ENCODE data around the gene PAPOLA. TPM values are rescaled to one million over a fixed set of nuclear protein-coding genes. Genes with fewer than 3 reads are reported as not detected.
A peak's percentile ranks its signal among the peaks of the same experiment; 100 is the strongest.

PAPOLA gene
- total and polyA plus RNA-seq, 2 donors (not counting 1 experiment from before 2014, with no cell fraction given): 104 to 324 TPM

DNA sequence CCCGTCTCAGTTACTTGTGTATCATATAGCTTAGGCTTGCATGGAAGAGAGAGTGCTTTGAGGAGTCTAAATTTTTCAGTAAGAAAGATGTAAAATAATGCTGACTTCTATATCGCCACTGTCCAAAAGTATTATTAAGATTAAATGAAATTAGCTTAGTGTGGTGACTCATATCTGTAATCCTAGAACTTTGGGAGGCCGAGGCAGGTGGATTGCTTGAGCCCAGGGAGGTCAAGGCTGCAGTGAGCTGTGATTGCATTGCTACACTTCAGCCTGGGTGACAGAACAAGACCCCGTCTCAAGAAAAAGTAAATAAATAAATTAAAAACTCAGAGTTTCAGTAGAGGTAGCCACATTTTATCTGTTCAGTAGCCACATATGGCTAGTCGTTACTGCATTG lies 23.3 kb downstream of the PAPOLA start:
- ATAC-seq (ENCODE audit: low read depth): no peak
- H3K36me3 ChIP-seq (replicated peaks in 1 of 2; ENCODE audit: control extremely low read depth in 1 of 2, control insufficient read depth in 1 of 2, extremely low read depth in 1 of 2, insufficient read depth in 2 of 2, low read length in 1 of 2): peaks cover 17 to 72% of the 10 kb centered on the region in 2 experiments
- no peak overlapping the region for H2AFZ ChIP-seq (ENCODE audit: insufficient read depth, low read depth, low read length, poor library complexity, severe bottlenecking)
- no peak overlapping the region for H3K9ac ChIP-seq (ENCODE audit: low read length)
- H4K20me1 ChIP-seq (ENCODE audit: control insufficient read depth, insufficient read depth, low read length, poor library complexity, severe bottlenecking): peaks cover 62% of the 10 kb centered on the region
- no peak overlapping the region for H3K4me3 ChIP-seq (ENCODE audit: control extremely low read depth in 1 of 5, extremely low read depth in 1 of 5, insufficient read depth in 1 of 5, low read depth in 2 of 5, low read length in 4 of 5)
- intact Hi-C loops (cut with micrococcal nuclease): no loop called here
- peaks cover 64% of the 10 kb centered on the region for H3K79me2 ChIP-seq (ENCODE audit: control insufficient read depth, insufficient read depth, low read length)
- no peaks in the 10 kb centered on the region for H3K9me3 Mint-ChIP-seq (ENCODE audit: insufficient read depth)
- H3K27ac ChIP-seq (ENCODE audit: low read length in 2 of 2): no peak overlapping the region
- TF ChIP-seq, protein P1, sequence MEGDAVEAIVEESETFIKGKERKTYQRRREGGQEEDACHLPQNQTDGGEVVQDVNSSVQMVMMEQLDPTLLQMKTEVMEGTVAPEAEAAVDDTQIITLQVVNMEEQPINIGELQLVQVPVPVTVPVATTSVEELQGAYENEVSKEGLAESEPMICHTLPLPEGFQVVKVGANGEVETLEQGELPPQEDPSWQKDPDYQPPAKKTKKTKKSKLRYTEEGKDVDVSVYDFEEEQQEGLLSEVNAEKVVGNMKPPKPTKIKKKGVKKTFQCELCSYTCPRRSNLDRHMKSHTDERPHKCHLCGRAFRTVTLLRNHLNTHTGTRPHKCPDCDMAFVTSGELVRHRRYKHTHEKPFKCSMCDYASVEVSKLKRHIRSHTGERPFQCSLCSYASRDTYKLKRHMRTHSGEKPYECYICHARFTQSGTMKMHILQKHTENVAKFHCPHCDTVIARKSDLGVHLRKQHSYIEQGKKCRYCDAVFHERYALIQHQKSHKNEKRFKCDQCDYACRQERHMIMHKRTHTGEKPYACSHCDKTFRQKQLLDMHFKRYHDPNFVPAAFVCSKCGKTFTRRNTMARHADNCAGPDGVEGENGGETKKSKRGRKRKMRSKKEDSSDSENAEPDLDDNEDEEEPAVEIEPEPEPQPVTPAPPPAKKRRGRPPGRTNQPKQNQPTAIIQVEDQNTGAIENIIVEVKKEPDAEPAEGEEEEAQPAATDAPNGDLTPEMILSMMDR (IDR thresholded peaks at IDR 0.05): no peak
- TF ChIP-seq EZH2 (IDR thresholded peaks at IDR 0.05; ENCODE audit: borderline replicate concordance, insufficient read depth, low read depth, low read length, poor library complexity, severe bottlenecking): no peak
- H3K4me1 Mint-ChIP-seq: peaks cover 2% of the 10 kb centered on the region
- ChIA-PET POLR2A (no interaction called here), CTCF (interaction anchor here (0.6 to 0.9 kb wide), 2 partner anchors 11 to 249 kb away, joined by 3 read pairs; no protein-coding TSS in a partner anchor)
- no peak overlapping the region for H3K27ac Mint-ChIP-seq
- peaks cover 0 to under 1% of the 10 kb centered on the region in 2 donors for H3K4me1 ChIP-seq (ENCODE audit: control insufficient read depth in 2 of 2, insufficient read depth in 2 of 2, low read length in 2 of 2)
- H3K4me2 ChIP-seq (replicated peaks; ENCODE audit: low read depth, low read length, poor library complexity, severe bottlenecking): no peak overlapping the region
- H3K4me3 Mint-ChIP-seq: no peak overlapping the region
- no peaks in the 10 kb centered on the region for H3K9me3 ChIP-seq (ENCODE audit: control extremely low read depth in 1 of 3, control insufficient read depth in 2 of 3, insufficient read depth in 1 of 3, low read length in 2 of 3)
- WGBS (ENCODE audit: insufficient coverage): 92% methylated on average over 2 of the region's 5 CpGs
- DNase-seq: no peak
- no peaks in the 10 kb centered on the region for H3K27me3 Mint-ChIP-seq
- no peaks in the 10 kb centered on the region for H3K27me3 ChIP-seq (replicated peaks in 1 of 4; ENCODE audit: control extremely low read depth in 1 of 4, control insufficient read depth in 3 of 4, insufficient read depth in 4 of 4, low read length in 3 of 4)

DNA sequence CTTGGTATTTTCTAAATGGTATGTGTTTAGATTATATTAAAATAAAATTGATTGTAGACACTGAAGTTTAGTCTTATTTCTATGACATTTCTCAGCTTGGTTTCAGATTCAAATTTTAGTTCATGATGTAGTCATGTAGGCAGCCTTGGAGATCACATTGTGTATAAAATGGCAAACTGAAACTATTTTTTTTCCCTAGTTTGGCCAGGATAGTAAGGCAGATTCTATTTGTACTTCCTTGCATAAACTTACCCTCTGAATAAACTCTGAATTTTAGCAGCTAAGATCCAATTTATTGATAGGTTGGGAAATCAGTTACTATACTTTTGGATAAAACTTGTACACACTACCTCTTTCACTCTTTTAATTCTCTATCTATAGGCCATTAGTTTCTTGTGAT lies 30.4 kb downstream of the PAPOLA start:
- H3K4me3 ChIP-seq (ENCODE audit: control extremely low read depth in 1 of 5, extremely low read depth in 1 of 5, insufficient read depth in 1 of 5, low read depth in 2 of 5, low read length in 4 of 5): no peak overlapping the region
- no peaks in the 10 kb centered on the region for H3K27me3 ChIP-seq (replicated peaks in 1 of 4; ENCODE audit: control extremely low read depth in 1 of 4, control insufficient read depth in 3 of 4, insufficient read depth in 4 of 4, low read length in 3 of 4)
- no peaks in the 10 kb centered on the region for H3K27me3 Mint-ChIP-seq
- TF ChIP-seq, protein P1 (IDR thresholded peaks at IDR 0.05): no peak
- no peak for TF ChIP-seq EZH2 (IDR thresholded peaks at IDR 0.05; ENCODE audit: borderline replicate concordance, insufficient read depth, low read depth, low read length, poor library complexity, severe bottlenecking)
- no peak overlapping the region for H3K9ac ChIP-seq (ENCODE audit: low read length)
- H2AFZ ChIP-seq (ENCODE audit: insufficient read depth, low read depth, low read length, poor library complexity, severe bottlenecking): no peak overlapping the region
- ChIA-PET POLR2A (no interaction called here), CTCF (no interaction called here)
- no peaks in the 10 kb centered on the region for H3K9me3 ChIP-seq (ENCODE audit: control extremely low read depth in 1 of 3, control insufficient read depth in 2 of 3, insufficient read depth in 1 of 3, low read length in 2 of 3)
- H3K4me3 Mint-ChIP-seq: no peak overlapping the region
- H3K79me2 ChIP-seq (ENCODE audit: control insufficient read depth, insufficient read depth, low read length): peaks cover 2% of the 10 kb centered on the region
- H3K27ac Mint-ChIP-seq: no peak overlapping the region
- ATAC-seq (ENCODE audit: low read depth) (no peak), DNase-seq (no peak)
- no peaks in the 10 kb centered on the region for H3K4me1 ChIP-seq (ENCODE audit: control insufficient read depth in 2 of 2, insufficient read depth in 2 of 2, low read length in 2 of 2)
- H3K4me1 Mint-ChIP-seq: peaks cover 2% of the 10 kb centered on the region
- peak overlapping the region in 1 of 2 donors; percentile 30 for H3K27ac ChIP-seq (ENCODE audit: low read length in 2 of 2)
- H3K4me2 ChIP-seq (replicated peaks; ENCODE audit: low read depth, low read length, poor library complexity, severe bottlenecking): no peak overlapping the region
- peaks cover 11 to 58% of the 10 kb centered on the region in 2 experiments for H3K36me3 ChIP-seq (replicated peaks in 1 of 2; ENCODE audit: control extremely low read depth in 1 of 2, control insufficient read depth in 1 of 2, extremely low read depth in 1 of 2, insufficient read depth in 2 of 2, low read length in 1 of 2)
- intact Hi-C loops (cut with micrococcal nuclease): no loop called here
- H3K9me3 Mint-ChIP-seq (ENCODE audit: insufficient read depth): no peaks in the 10 kb centered on the region
- peaks cover 30% of the 10 kb centered on the region for H4K20me1 ChIP-seq (ENCODE audit: control insufficient read depth, insufficient read depth, low read length, poor library complexity, severe bottlenecking)
